PFSK-1 (cell line): Measurements from ENCODE around the gene DMKN.

Experiments used
- FOXP2 ChIP-seq: optimal IDR thresholded peaks from 2 replicates; pipeline ENCODE3; 2011; ENCODE audit warnings: borderline replicate concordance, control low read depth, inconsistent platforms; ENCODE audit not compliant: insufficient read depth; ENCODE audit errors: extremely low read length, extremely low read depth
- POLR2AphosphoS5 ChIP-seq: IDR thresholded peaks from 2 replicates; pipeline ENCODE4 v1.6.1; 2012; ENCODE audit warnings: low read depth, mild to moderate bottlenecking, control low read depth, low read length, moderate library complexity
- REST ChIP-seq, 2 experiments: IDR thresholded peaks; 2 replicates each; pipeline versions ENCODE4 v1.6.1 to v1.8.0; 2011 to 2012; ENCODE audit warnings: low read depth in 2 of 2, low read length in 2 of 2, control low read depth in 1 of 2, inconsistent platforms in 1 of 2, mild to moderate bottlenecking in 1 of 2, moderate library complexity in 1 of 2; ENCODE audit not compliant: insufficient read depth in 1 of 2
- SIN3A ChIP-seq: IDR thresholded peaks from 2 replicates; pipeline ENCODE4 v1.6.1; 2012; ENCODE audit warnings: mild to moderate bottlenecking, low read length, moderate library complexity, borderline replicate concordance; ENCODE audit not compliant: insufficient read depth
- TAF1 ChIP-seq: IDR thresholded peaks from 2 replicates; pipeline ENCODE4 v1.6.1; 2012; ENCODE audit warnings: low read length, control low read depth, borderline replicate concordance; ENCODE audit not compliant: insufficient read depth

The DMKN gene

GRCh38 chr19:35560677-35561076 is 47.2 kb upstream of the DMKN start:
- TF ChIP-seq FOXP2 (no peak), REST (IDR thresholded peaks at IDR 0.05; ENCODE audit: insufficient read depth in 1 of 2, low read depth in 2 of 2, low read length in 2 of 2) (no peak), POLR2AphosphoS5 (no peak)

- TF ChIP-seq SIN3A (no peak), FOXP2 (no peak), POLR2AphosphoS5 (no peak), TAF1 (no peak), REST (IDR thresholded peaks at IDR 0.05; ENCODE audit: insufficient read depth in 1 of 2, low read depth in 2 of 2, low read length in 2 of 2) (no peak)
These were observed 46.8 kb upstream of the DMKN start for GRCh38 chr19:35560271-35560670.

- no peak for TF ChIP-seq REST (IDR thresholded peaks at IDR 0.05; ENCODE audit: insufficient read depth in 1 of 2, low read depth in 2 of 2, low read length in 2 of 2)
- no peak for TF ChIP-seq FOXP2
- TF ChIP-seq SIN3A = no peak
- no peak for TF ChIP-seq TAF1
- no peak for TF ChIP-seq POLR2AphosphoS5
These were observed 46.3 kb upstream of the DMKN start for GRCh38 chr19:35559781-35560180.

- no peak for TF ChIP-seq FOXP2
- no peak for TF ChIP-seq SIN3A
- no peak for TF ChIP-seq TAF1
- TF ChIP-seq POLR2AphosphoS5 = no peak
- TF ChIP-seq REST (IDR thresholded peaks at IDR 0.05; ENCODE audit: insufficient read depth in 1 of 2, low read depth in 2 of 2, low read length in 2 of 2) = no peak
These were observed 45.8 kb upstream of the DMKN start for GRCh38 chr19:35559281-35559659.

GRCh38 chr19:35558400-35559280 is 45.2 kb upstream of the DMKN start:
- TF ChIP-seq FOXP2 (no peak), POLR2AphosphoS5 (no peak), REST (IDR thresholded peaks at IDR 0.05; ENCODE audit: insufficient read depth in 1 of 2, low read depth in 2 of 2, low read length in 2 of 2) (no peak), TAF1 (no peak), SIN3A (no peak)
